ENCODE measurements around the gene SNX7.

DNA sequence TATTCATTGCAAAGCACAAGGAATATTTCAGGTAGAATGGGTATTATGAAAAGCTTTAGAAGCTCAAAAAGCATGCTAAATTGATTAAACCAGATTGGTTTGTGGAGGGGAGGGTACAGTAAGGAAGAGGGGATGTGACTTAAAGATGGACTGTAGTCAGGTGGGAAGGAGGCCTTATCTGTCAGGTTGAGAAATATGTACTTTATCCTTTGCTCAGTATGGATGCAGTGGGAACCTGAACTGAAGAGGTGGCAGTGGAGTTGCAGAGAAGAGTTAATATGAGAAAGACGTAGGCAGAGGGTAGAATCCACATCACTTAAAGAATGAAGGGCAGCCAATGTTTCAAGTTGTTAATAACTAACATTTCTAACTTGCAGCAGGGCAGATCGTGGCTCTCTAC lies 44.1 kb downstream of the SNX7 start:
- TF ChIP-seq, protein P1, sequence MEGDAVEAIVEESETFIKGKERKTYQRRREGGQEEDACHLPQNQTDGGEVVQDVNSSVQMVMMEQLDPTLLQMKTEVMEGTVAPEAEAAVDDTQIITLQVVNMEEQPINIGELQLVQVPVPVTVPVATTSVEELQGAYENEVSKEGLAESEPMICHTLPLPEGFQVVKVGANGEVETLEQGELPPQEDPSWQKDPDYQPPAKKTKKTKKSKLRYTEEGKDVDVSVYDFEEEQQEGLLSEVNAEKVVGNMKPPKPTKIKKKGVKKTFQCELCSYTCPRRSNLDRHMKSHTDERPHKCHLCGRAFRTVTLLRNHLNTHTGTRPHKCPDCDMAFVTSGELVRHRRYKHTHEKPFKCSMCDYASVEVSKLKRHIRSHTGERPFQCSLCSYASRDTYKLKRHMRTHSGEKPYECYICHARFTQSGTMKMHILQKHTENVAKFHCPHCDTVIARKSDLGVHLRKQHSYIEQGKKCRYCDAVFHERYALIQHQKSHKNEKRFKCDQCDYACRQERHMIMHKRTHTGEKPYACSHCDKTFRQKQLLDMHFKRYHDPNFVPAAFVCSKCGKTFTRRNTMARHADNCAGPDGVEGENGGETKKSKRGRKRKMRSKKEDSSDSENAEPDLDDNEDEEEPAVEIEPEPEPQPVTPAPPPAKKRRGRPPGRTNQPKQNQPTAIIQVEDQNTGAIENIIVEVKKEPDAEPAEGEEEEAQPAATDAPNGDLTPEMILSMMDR (conservative IDR thresholded peaks at IDR 0.05), result no peak
- TF ChIP-seq EZH2 (IDR thresholded peaks at IDR 0.05; ENCODE audit: low read depth), result no peak
